Measurements from ENCODE around the gene FFAR3. TPM values are rescaled to one million over a fixed set of nuclear protein-coding genes. Genes with fewer than 3 reads are reported as not detected.

FFAR3 gene
- total and polyA plus RNA-seq, 9 of the 15 experiments (the other 6 are each of a cell fraction or from before 2014, with no cell fraction given), result not detected

GRCh38 chr19:35314858-35315470 is 43.3 kb upstream of the FFAR3 start:
- Histone ChIP-seq H3K4me2 (ENCODE audit: insufficient read depth, low read length) (no peak overlapping the region), H2AFZ (ENCODE audit: low read depth, low read length) (0 out of 2 replicates have a peak overlapping the region, but pooled peaks have one; percentile 10), H3K36me3 (ENCODE audit: control insufficient read depth, insufficient read depth, low read length) (no peaks in the 10 kb centered on the region; the same call in 2 of the 3 replicates), H4K20me1 (replicated peaks; ENCODE audit: control insufficient read depth, insufficient read depth, low read length) (no peaks in the 10 kb centered on the region), H3K4me3 (no peak overlapping the region), H3K79me2 (ENCODE audit: control insufficient read depth, insufficient read depth, low read length) (peaks cover 9% of the 10 kb centered on the region; the same call in 2 of the 3 replicates), H3K27ac (ENCODE audit: extremely low read depth, low read depth, low read length) (no peak overlapping the region), H3K27me3 (ENCODE audit: control insufficient read depth in 2 of 2, insufficient read depth in 2 of 2, low read length in 2 of 2) (no peaks in the 10 kb centered on the region), H3K9me1 (ENCODE audit: control insufficient read depth, insufficient read depth, low read length) (no peaks in the 10 kb centered on the region), H3K4me1 (replicated peaks in 1 of 2; ENCODE audit: control insufficient read depth in 2 of 2, insufficient read depth in 2 of 2, low read length in 2 of 2) (peaks cover 42 to 69% of the 10 kb centered on the region in 2 experiments), H3K9me3 (replicated peaks; ENCODE audit: control insufficient read depth, insufficient read depth, low read depth, low read length) (no peaks in the 10 kb centered on the region), H3K9ac (ENCODE audit: insufficient read depth in 1 of 2, low read depth in 2 of 2, low read length in 2 of 2) (no peak overlapping the region)
- DNase-seq (ENCODE audit: extremely low read depth in 1 of 4, low spot score in 3 of 4), result no peak
- POLR2A ChIA-PET, result interaction anchor here (0.6 to 1.5 kb wide), 7 partner anchors 8 to 404 kb away, joined by 3 to 8 read pairs (median 3); no protein-coding TSS in a partner anchor
- CTCF ChIA-PET (ENCODE audit: low intra/inter-chr PET ratio), result no interaction called here
- WGBS (ENCODE audit: insufficient coverage, low coverage, missing lambda C conversion rate), result 73% methylated on average over 10 of the region's 10 CpGs
- ATAC-seq, result no peak
- in situ Hi-C loops (cut with MboI) (no loop called here), intact Hi-C loops (cut with micrococcal nuclease) (no loop called here)
- TF ChIP-seq CBFA2T3 (IDR thresholded peaks at IDR 0.05) (peak; percentile 34), BHLHE40 (IDR thresholded peaks at IDR 0.05; ENCODE audit: low read length) (peak; percentile 53), CBFA2T2 (conservative IDR thresholded peaks at IDR 0.05) (no peak), BCOR (IDR thresholded peaks at IDR 0.05) (0 out of 2 replicates have a peak, but pooled peaks have one; percentile 12)
- no TSS peak for BruUV-seq (replicated peaks)
- no peak for FAIRE-seq

DNA sequence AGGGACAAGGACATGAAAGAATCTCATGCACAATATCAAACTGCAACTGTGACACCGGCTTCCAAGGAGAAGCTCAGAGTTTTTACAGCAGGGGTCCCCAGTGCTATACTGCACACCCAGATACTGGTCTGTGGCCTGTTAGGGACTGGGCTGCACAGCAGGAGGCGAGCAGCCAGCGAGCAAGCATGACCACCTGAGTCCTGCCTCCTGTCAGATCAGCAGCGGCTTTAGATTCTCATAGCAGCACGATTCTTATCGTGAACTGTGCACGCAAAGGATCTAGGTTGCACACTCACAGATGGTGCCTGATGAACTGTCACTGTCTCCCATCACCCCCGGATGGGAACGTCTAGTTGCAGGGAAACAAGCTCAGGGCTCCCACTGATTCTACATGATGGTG is 42.4 kb upstream of the FFAR3 start:
- H3K4me2 ChIP-seq (ENCODE audit: insufficient read depth, low read length), result peak overlapping the region; percentile 26; the same call in 1 of the 2 replicates
- H2AFZ ChIP-seq (ENCODE audit: low read depth, low read length), result peak overlapping the region; percentile 56; the same call in 1 of the 2 replicates
- H3K27ac ChIP-seq (ENCODE audit: extremely low read depth, low read depth, low read length), result peak overlapping the region; percentile 8; the same call in 1 of the 3 replicates
- in situ Hi-C loops (cut with MboI) (no loop called here), intact Hi-C loops (cut with micrococcal nuclease) (no loop called here)
- H3K4me3 ChIP-seq, result no peak overlapping the region
- BruUV-seq (replicated peaks), result no TSS peak
- H3K9me1 ChIP-seq (ENCODE audit: control insufficient read depth, insufficient read depth, low read length), result no peaks in the 10 kb centered on the region
- H3K27me3 ChIP-seq (ENCODE audit: control insufficient read depth in 2 of 2, insufficient read depth in 2 of 2, low read length in 2 of 2), result no peaks in the 10 kb centered on the region
- 7% methylated on average over 9 of the region's 9 CpGs for WGBS (ENCODE audit: insufficient coverage, low coverage, missing lambda C conversion rate)
- DNase-seq (ENCODE audit: extremely low read depth in 1 of 4, low spot score in 3 of 4), result peak in 3 of 4 experiments; percentile 37 to 81 (median 41)
- H3K9me3 ChIP-seq (replicated peaks; ENCODE audit: control insufficient read depth, insufficient read depth, low read depth, low read length), result no peaks in the 10 kb centered on the region
- CTCF ChIA-PET (ENCODE audit: low intra/inter-chr PET ratio), result no interaction called here
- H3K9ac ChIP-seq (ENCODE audit: insufficient read depth in 1 of 2, low read depth in 2 of 2, low read length in 2 of 2), result peak overlapping the region in 1 of 2 experiments; percentile 66; a peak in 1 of 4 replicates
- no peaks in the 10 kb centered on the region; the same call in 2 of the 3 replicates for H3K79me2 ChIP-seq (ENCODE audit: control insufficient read depth, insufficient read depth, low read length)
- ATAC-seq, result peak; percentile 77
- H4K20me1 ChIP-seq (replicated peaks; ENCODE audit: control insufficient read depth, insufficient read depth, low read length), result no peaks in the 10 kb centered on the region
- H3K36me3 ChIP-seq (ENCODE audit: control insufficient read depth, insufficient read depth, low read length), result no peaks in the 10 kb centered on the region; the same call in 2 of the 3 replicates
- peaks cover 37 to 60% of the 10 kb centered on the region in 2 experiments for H3K4me1 ChIP-seq (replicated peaks in 1 of 2; ENCODE audit: control insufficient read depth in 2 of 2, insufficient read depth in 2 of 2, low read length in 2 of 2)
- POLR2A ChIA-PET, result interaction anchor here (0.5 to 1.5 kb wide), 9 partner anchors 14 to 403 kb away, joined by 3 to 8 read pairs (median 3); no protein-coding TSS in a partner anchor
- FAIRE-seq, result peak; percentile 82
- TF ChIP-seq SMAD2 (IDR thresholded peaks at IDR 0.05; ENCODE audit: low read depth, low read length) (no peak), HDGF (IDR thresholded peaks at IDR 0.05) (no peak)
- TF ChIP-seq, protein P1, sequence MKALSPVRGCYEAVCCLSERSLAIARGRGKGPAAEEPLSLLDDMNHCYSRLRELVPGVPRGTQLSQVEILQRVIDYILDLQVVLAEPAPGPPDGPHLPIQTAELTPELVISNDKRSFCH (CRISPR knock-in tag; IDR thresholded peaks at IDR 0.05), result no peak
- TF ChIP-seq, protein P1 (tag; IDR thresholded peaks at IDR 0.05), result no peak
- TF ChIP-seq, protein P2, sequence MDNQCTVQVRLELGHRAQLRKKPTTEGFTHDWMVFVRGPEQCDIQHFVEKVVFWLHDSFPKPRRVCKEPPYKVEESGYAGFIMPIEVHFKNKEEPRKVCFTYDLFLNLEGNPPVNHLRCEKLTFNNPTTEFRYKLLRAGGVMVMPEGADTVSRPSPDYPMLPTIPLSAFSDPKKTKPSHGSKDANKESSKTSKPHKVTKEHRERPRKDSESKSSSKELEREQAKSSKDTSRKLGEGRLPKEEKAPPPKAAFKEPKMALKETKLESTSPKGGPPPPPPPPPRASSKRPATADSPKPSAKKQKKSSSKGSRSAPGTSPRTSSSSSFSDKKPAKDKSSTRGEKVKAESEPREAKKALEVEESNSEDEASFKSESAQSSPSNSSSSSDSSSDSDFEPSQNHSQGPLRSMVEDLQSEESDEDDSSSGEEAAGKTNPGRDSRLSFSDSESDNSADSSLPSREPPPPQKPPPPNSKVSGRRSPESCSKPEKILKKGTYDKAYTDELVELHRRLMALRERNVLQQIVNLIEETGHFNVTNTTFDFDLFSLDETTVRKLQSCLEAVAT (IDR thresholded peaks at IDR 0.05), result no peak
